ENCODE results near the gene SERTAD3.

DNA sequence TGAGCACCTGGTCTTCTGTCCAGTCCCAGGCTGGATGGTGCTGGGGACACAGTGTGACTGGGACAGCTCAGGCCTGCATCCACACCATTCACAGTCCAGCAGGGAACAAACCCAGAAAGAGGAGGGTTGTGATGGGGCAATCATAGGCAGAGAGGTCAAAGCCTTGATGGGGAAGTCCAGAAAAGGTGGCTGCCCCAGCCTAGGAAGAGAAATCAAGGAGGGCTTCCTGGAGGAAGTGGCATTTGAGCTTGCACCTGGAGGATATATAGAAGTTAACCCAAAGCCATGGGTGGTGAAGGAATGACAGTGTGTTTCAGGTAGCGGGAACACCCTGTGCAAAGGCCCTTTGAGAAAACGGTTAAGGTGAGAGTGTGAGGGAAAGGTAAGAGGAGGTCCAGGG is 28.4 kb downstream of the SERTAD3 start:
- TF ChIP-seq, protein P1, sequence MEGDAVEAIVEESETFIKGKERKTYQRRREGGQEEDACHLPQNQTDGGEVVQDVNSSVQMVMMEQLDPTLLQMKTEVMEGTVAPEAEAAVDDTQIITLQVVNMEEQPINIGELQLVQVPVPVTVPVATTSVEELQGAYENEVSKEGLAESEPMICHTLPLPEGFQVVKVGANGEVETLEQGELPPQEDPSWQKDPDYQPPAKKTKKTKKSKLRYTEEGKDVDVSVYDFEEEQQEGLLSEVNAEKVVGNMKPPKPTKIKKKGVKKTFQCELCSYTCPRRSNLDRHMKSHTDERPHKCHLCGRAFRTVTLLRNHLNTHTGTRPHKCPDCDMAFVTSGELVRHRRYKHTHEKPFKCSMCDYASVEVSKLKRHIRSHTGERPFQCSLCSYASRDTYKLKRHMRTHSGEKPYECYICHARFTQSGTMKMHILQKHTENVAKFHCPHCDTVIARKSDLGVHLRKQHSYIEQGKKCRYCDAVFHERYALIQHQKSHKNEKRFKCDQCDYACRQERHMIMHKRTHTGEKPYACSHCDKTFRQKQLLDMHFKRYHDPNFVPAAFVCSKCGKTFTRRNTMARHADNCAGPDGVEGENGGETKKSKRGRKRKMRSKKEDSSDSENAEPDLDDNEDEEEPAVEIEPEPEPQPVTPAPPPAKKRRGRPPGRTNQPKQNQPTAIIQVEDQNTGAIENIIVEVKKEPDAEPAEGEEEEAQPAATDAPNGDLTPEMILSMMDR (IDR thresholded peaks at IDR 0.05; ENCODE audit: low read depth, low read length, poor library complexity, severe bottlenecking), result no peak
- no peak for TF ChIP-seq EZH2phosphoT487 (IDR thresholded peaks at IDR 0.05; ENCODE audit: borderline replicate concordance, low read length)

All from DOHH2 (cell line).